ENCODE data around the gene PCCB. TPM values are rescaled to one million over a fixed set of nuclear protein-coding genes. Genes with fewer than 3 reads are reported as not detected.

PCCB gene
- total RNA-seq, 1 donor from 2014 or later: 31.2 TPM

DNA sequence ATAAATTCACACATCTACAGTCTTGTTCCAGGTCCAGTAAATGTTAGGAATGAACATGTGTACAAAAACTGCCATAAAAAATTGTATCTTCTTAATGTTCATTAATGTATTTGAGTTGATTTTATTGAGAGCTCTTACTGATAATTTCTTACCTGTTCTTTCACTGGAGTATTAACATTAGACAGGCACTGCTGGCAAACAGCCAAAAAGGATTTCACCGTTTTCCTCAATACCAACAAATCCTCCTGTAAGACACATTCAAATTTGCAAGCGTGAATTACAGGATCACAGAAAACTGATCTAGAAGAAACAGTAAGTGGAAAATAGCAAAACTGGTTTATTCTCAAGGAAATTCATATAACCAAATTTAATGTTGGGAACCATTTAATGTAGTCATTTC is 127.4 kb downstream of the PCCB start:
- DNase-seq (ENCODE audit: low spot score in 2 of 2, unreplicated experiment in 2 of 2): no peak
- Mint-ChIP-seq H3K4me3 (no peak overlapping the region), H3K4me1 (peaks cover 23% of the 10 kb centered on the region), H3K27ac (peak overlapping the region; percentile 54), H3K36me3 (peaks cover 19% of the 10 kb centered on the region), H3K9me3 (no peaks in the 10 kb centered on the region), H3K27me3 (ENCODE audit: low read depth) (no peaks in the 10 kb centered on the region)
- TF ChIP-seq, protein P1, sequence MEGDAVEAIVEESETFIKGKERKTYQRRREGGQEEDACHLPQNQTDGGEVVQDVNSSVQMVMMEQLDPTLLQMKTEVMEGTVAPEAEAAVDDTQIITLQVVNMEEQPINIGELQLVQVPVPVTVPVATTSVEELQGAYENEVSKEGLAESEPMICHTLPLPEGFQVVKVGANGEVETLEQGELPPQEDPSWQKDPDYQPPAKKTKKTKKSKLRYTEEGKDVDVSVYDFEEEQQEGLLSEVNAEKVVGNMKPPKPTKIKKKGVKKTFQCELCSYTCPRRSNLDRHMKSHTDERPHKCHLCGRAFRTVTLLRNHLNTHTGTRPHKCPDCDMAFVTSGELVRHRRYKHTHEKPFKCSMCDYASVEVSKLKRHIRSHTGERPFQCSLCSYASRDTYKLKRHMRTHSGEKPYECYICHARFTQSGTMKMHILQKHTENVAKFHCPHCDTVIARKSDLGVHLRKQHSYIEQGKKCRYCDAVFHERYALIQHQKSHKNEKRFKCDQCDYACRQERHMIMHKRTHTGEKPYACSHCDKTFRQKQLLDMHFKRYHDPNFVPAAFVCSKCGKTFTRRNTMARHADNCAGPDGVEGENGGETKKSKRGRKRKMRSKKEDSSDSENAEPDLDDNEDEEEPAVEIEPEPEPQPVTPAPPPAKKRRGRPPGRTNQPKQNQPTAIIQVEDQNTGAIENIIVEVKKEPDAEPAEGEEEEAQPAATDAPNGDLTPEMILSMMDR (IDR thresholded peaks at IDR 0.05; ENCODE audit: unreplicated experiment): no peak

DNA sequence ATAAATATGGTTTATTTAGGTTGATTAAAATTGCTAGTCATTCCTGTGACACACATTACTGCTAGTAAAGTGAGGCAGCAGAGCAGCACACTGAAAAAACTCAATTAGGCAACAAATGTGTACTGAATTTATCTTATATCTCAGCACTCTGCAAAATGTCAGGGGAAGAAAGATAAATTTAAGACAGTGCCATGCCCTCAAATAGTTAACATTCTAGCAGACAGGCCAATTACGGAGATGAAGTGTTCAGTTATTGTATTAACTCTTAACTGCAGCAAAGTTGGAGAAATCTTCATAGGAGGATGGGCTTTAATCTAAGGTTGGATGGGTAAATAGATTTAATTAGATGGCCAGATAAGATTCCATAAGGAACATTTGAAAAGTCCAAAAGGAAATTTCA is 127.9 kb downstream of the PCCB start:
- no peak for DNase-seq (ENCODE audit: low spot score in 2 of 2, unreplicated experiment in 2 of 2)
- Mint-ChIP-seq H3K9me3 (no peaks in the 10 kb centered on the region), H3K27ac (peak overlapping the region; percentile 54), H3K27me3 (ENCODE audit: low read depth) (no peaks in the 10 kb centered on the region), H3K36me3 (peaks cover 18% of the 10 kb centered on the region), H3K4me1 (peaks cover 23% of the 10 kb centered on the region), H3K4me3 (no peak overlapping the region)
- TF ChIP-seq, protein P1 (IDR thresholded peaks at IDR 0.05; ENCODE audit: unreplicated experiment): no peak

Other genes starting within 250 kb of the PCCB start
- gene MSL2, start 54.0 kb upstream of the PCCB start, total RNA-seq: 43.2 to 44.5 TPM (median 43.5 TPM) in 3 replicates

Data from mesothelial cell of epicardium (in vitro differentiated cells).